GM21360 (cell line): ENCODE data around the gene PVALEF.

Experiments used
- ATAC-seq: cut with Tn5 transposase; IDR thresholded peaks from one replicate; pipeline ENCODE4 v1.9.1; 2021; ENCODE audit warnings: mild to moderate bottlenecking, moderate library complexity; ENCODE audit not compliant: unreplicated experiment

PVALEF gene

GRCh38 chr17:81161536-81161935, 3.8 kb upstream of the PVALEF start:
- ATAC-seq: no peak

- no peak for ATAC-seq
These were observed 3.3 kb upstream of the PVALEF start for GRCh38 chr17:81161972-81162371.

GRCh38 chr17:81162491-81162890, 2.8 kb upstream of the PVALEF start:
- no peak for ATAC-seq

GRCh38 chr17:81163051-81163695, 2.1 kb upstream of the PVALEF start:
- no peak for ATAC-seq

GRCh38 chr17:81163703-81164370, 1.5 kb upstream of the PVALEF start:
- ATAC-seq: no peak

GRCh38 chr17:81164371-81165245, 699 bp upstream of the PVALEF start:
- no peak for ATAC-seq

- no peak for ATAC-seq
These were observed 756 bp downstream of the PVALEF start, which contains the start of gene AATK for GRCh38 chr17:81166033-81166492. TSS of gene AATK (minus strand) at chr17:81166221. CDS start at chr17:81165992, 229 bp downstream.

GRCh38 chr17:81167194-81167524, 1.9 kb downstream of the PVALEF start:
- no peak for ATAC-seq

- no peak for ATAC-seq
These were observed 2.3 kb downstream of the PVALEF start for GRCh38 chr17:81167638-81168037.

GRCh38 chr17:81169870-81170309, 4.6 kb downstream of the PVALEF start:
- ATAC-seq: no peak

GRCh38 chr17:81170727-81171494, 5.6 kb downstream of the PVALEF start:
- no peak for ATAC-seq

- no peak for ATAC-seq
These were observed 6.6 kb downstream of the PVALEF start for GRCh38 chr17:81171941-81172340.

GRCh38 chr17:81173052-81173761, 7.9 kb downstream of the PVALEF start:
- no peak for ATAC-seq

- ATAC-seq: no peak
These were observed 8.5 kb downstream of the PVALEF start for GRCh38 chr17:81173762-81174155.

- ATAC-seq: no peak
These were observed 11.4 kb downstream of the PVALEF start for GRCh38 chr17:81176666-81177065.

GRCh38 chr17:81178136-81179091, 13.1 kb downstream of the PVALEF start:
- no peak for ATAC-seq

GRCh38 chr17:81179220-81179619, 13.9 kb downstream of the PVALEF start:
- no peak for ATAC-seq

GRCh38 chr17:81179861-81180260, 14.6 kb downstream of the PVALEF start:
- no peak for ATAC-seq
